ENCODE data around the gene SMARCA4.
"Not testable (repeated sequence)": the region's sequence is repeated elsewhere in the genome, so short reads cannot be mapped to it uniquely, and the experiment has no call there.

The SMARCA4 gene

DNA sequence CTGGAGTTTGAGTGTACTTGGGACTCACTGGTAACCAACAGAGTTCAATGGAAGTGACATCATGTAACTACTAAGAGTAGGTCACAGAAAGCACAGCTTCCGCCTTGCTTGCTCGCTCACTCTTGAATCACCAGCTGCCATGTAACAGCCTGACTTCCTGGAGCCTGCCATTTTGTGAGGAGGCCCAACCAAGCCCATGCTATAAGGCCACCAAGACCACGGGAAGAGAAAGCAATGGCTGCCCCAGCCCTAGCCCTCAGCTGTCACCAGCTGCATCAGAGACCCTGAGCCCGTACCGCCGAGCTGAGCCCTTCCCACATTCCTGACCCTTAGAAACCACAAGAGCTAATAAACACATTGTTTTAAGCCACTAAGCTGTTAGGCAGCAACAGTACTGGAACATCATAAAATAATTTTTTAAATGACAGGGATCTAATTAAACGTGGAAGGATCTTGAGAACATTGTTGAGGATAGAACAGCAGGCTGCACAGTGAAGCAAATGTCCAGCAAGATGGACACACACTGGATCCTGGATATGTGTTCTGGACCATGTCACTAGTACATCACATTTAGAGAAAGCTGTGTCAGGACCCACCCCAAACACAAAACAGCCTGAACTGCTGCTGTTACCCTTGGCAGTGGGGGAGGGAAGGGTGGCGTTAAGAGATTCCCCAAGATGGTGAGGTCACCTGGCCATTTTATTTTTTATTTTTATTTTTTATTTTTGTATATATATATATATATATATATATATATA, 106.7 kb downstream of the SMARCA4 start:
- DNase-seq (ENCODE audit: insufficient read length, low spot score) (no peak), FAIRE-seq (no peak)
- TF ChIP-seq, protein P1, sequence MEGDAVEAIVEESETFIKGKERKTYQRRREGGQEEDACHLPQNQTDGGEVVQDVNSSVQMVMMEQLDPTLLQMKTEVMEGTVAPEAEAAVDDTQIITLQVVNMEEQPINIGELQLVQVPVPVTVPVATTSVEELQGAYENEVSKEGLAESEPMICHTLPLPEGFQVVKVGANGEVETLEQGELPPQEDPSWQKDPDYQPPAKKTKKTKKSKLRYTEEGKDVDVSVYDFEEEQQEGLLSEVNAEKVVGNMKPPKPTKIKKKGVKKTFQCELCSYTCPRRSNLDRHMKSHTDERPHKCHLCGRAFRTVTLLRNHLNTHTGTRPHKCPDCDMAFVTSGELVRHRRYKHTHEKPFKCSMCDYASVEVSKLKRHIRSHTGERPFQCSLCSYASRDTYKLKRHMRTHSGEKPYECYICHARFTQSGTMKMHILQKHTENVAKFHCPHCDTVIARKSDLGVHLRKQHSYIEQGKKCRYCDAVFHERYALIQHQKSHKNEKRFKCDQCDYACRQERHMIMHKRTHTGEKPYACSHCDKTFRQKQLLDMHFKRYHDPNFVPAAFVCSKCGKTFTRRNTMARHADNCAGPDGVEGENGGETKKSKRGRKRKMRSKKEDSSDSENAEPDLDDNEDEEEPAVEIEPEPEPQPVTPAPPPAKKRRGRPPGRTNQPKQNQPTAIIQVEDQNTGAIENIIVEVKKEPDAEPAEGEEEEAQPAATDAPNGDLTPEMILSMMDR (IDR thresholded peaks at IDR 0.05; ENCODE audit: insufficient read depth, missing control alignments): no peak

DNA sequence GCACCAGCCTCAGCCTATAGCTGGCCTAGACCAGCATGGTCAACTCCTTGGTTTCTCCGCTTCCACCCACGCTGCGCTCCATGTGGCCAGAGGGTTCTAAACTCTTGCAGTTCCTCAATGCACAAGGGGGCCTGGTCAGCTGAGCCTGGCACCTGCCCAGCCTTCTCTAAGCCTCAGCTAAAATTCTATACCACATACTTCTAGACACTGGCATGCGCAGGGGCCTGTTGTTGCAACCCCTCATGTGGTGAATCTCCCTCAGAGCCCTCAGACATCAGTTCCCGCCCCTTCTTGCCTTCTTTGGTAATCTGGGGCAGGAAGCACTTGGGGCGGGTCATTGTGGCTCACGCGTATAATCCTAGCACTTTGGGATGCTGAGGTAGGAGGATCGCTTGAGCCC, 108.7 kb downstream of the SMARCA4 start:
- TF ChIP-seq, protein P1 (IDR thresholded peaks at IDR 0.05; ENCODE audit: insufficient read depth, missing control alignments): no peak
- FAIRE-seq (no peak), DNase-seq (ENCODE audit: insufficient read length, low spot score) (no peak)

DNA sequence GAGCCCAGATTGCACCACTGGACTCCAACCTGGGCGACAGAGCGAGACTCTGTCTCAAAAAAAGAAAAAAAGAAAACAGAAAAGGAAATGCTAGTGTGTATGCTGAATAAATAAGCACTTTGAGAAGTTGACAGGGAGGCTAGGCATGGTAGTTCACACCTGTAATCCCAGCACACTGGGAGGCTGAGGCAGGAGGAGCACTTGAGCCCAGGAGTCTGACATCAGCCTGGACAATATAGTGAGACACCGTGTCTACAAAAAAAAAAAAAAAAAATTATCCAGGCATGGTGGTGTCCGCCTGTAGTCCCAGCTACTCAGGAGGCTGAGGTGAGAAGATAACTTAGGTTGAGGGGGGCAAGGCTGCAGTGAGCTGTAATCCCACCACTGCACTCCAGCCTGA, 109.3 kb downstream of the SMARCA4 start:
- TF ChIP-seq, protein P1 (IDR thresholded peaks at IDR 0.05; ENCODE audit: insufficient read depth, missing control alignments): no peak
- DNase-seq (ENCODE audit: insufficient read length, low spot score): no peak
- FAIRE-seq: no peak

DNA sequence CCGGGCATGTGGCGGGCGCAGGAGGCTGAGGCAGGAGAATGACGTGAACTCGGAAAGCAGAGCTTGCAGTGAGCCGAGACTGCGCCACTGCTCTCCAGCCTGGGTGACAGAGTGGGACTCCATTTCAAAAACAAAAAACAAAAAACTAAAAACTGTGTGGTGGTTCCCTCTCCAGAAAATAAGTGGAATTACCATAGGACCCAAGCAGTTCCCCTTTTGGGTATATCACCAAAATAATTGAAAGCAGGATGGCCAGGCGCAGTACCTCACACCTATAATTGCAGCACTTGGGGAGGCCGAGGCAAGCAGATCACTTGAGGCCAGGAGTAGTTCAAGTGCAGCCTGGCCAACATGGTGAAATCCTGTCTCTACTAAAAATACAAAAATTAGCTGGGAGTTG, 112.7 kb downstream of the SMARCA4 start:
- no peak for FAIRE-seq
- DNase-seq (ENCODE audit: insufficient read length, low spot score): no peak

DNA sequence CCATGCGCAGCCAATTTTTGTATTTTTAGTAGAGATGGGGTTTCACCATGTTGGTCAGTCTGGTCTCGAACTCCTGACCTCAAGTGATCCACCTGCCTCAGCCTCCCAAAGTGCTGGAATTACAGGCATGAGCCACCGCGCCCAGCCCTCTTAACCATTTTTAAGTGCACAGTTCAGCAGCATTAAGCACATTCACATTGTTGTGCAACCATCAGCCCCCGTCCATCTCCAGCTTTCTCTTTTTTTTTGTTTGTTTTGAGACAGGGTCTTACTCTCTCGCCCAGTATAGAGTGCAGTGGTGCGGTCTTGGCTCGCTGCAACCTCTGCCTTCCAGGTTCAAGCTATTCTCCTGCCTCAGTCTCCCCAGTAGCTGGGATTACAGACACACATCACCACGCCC, 116.0 kb downstream of the SMARCA4 start:
- not testable (repeated sequence) for FAIRE-seq; DNase-seq (ENCODE audit: insufficient read length, low spot score)

More for the DNA sequence above, 112.7 kb downstream of the SMARCA4 start:
- TF ChIP-seq, protein P1 (IDR thresholded peaks at IDR 0.05; ENCODE audit: insufficient read depth, missing control alignments): no peak

DNA sequence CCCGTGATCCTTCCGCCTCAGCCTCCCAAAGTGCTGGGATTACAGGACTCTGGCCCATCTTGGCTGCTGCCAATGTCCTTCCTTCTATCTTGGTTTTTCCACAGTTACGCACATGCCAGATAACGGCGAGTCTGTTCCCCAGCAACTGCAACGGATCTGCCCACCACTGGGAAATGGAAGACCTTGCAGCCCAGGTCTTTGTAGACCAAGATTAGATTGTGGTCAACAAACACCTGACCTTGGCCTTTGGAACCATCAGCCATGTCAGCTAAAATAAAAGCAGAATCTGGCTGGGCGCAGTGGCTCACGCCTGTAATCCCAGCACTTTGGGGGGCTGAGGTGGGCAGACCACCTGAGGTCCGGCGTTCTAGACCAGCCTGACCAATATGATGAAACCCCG, 118.1 kb downstream of the SMARCA4 start:
- FAIRE-seq (no peak), DNase-seq (ENCODE audit: insufficient read length, low spot score) (no peak)
- TF ChIP-seq, protein P1 (IDR thresholded peaks at IDR 0.05; ENCODE audit: insufficient read depth, missing control alignments): no peak

DNA sequence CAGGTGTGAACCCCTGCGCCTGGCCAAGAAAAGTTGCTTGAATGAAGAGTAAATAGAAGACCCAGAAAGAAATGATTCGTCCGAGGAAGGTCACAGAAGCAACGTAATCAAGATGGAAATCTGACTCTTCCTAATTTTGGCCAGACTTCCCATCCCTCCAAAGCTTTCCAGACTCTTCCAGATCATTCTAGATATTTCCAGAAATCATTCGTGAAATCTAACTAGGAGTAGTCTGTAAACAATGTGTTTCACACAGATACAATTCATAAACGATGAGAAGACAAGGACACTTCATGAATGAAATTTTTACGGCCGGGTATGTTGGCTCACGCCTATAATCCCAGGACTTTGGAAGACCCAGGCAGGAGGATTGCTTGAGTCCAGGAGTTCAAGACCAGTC, 119.2 kb downstream of the SMARCA4 start:
- DNase-seq (ENCODE audit: insufficient read length, low spot score) (no peak), FAIRE-seq (no peak)
- TF ChIP-seq, protein P1 (IDR thresholded peaks at IDR 0.05; ENCODE audit: insufficient read depth, missing control alignments): no peak

Data from D721Med (cell line).